ENCODE data around the gene LDHD.

The LDHD gene

GRCh38 chr16:75088216-75088615, 28.4 kb downstream of the LDHD start:
- H3K9me3 Mint-ChIP-seq: no peaks in the 10 kb centered on the region

GRCh38 chr16:75087375-75087979, 29.1 kb downstream of the LDHD start:
- Mint-ChIP-seq H3K9me3 (no peaks in the 10 kb centered on the region), H3K36me3 (ENCODE audit: low read depth) (peaks cover 10% of the 10 kb centered on the region), H3K4me3 (peak overlapping the region in 1 of 3 experiments; percentile 39), H3K27me3 (ENCODE audit: low read depth) (no peaks in the 10 kb centered on the region), H3K4me1 (peaks cover 83% of the 10 kb centered on the region), H3K27ac (peak overlapping the region; percentile 38 to 80 (median 49))
- TF ChIP-seq CTCF (IDR thresholded peaks at IDR 0.05; ENCODE audit: unreplicated experiment in 3 of 3): no peak

More at GRCh38 chr16:75088216-75088615, 28.4 kb downstream of the LDHD start:
- H3K27me3 Mint-ChIP-seq (ENCODE audit: low read depth): no peaks in the 10 kb centered on the region
- TF ChIP-seq CTCF (IDR thresholded peaks at IDR 0.05; ENCODE audit: unreplicated experiment in 3 of 3): no peak
- H3K4me3 Mint-ChIP-seq: peak overlapping the region in 1 of 3 experiments; percentile 11
- H3K27ac Mint-ChIP-seq: peak overlapping the region; percentile 38 to 80 (median 49)
- peaks cover 10% of the 10 kb centered on the region for H3K36me3 Mint-ChIP-seq (ENCODE audit: low read depth)
- peaks cover 81% of the 10 kb centered on the region for H3K4me1 Mint-ChIP-seq

- Mint-ChIP-seq H3K27ac (peak overlapping the region; percentile 38 to 80 (median 49)), H3K36me3 (ENCODE audit: low read depth) (peaks cover 10% of the 10 kb centered on the region), H3K4me3 (peak overlapping the region in 1 of 3 experiments; percentile 39), H3K4me1 (peaks cover 76% of the 10 kb centered on the region), H3K27me3 (ENCODE audit: low read depth) (no peaks in the 10 kb centered on the region), H3K9me3 (no peaks in the 10 kb centered on the region)
- no peak for TF ChIP-seq CTCF (IDR thresholded peaks at IDR 0.05; ENCODE audit: unreplicated experiment in 3 of 3)
Measured at GRCh38 chr16:75086688-75087374, 29.7 kb downstream of the LDHD start.

- Mint-ChIP-seq H3K4me1 (peaks cover 76% of the 10 kb centered on the region), H3K27me3 (ENCODE audit: low read depth) (no peaks in the 10 kb centered on the region), H3K9me3 (no peaks in the 10 kb centered on the region), H3K4me3 (no peak overlapping the region), H3K36me3 (ENCODE audit: low read depth) (peaks cover 10% of the 10 kb centered on the region), H3K27ac (peak overlapping the region in 2 of 3 experiments; percentile 30 to 80)
- no peak for TF ChIP-seq CTCF (IDR thresholded peaks at IDR 0.05; ENCODE audit: unreplicated experiment in 3 of 3)
Measured at GRCh38 chr16:75086281-75086680, 30.3 kb downstream of the LDHD start.

GRCh38 chr16:75085556-75085955, 31.0 kb downstream of the LDHD start:
- H3K27me3 Mint-ChIP-seq (ENCODE audit: low read depth): no peaks in the 10 kb centered on the region
- no peaks in the 10 kb centered on the region for H3K9me3 Mint-ChIP-seq
- no peak for TF ChIP-seq CTCF (IDR thresholded peaks at IDR 0.05; ENCODE audit: unreplicated experiment in 3 of 3)
- peaks cover 78% of the 10 kb centered on the region for H3K4me1 Mint-ChIP-seq
- peak overlapping the region; percentile 29 to 46 (median 34) for H3K27ac Mint-ChIP-seq
- peaks cover 10% of the 10 kb centered on the region for H3K36me3 Mint-ChIP-seq (ENCODE audit: low read depth)
- H3K4me3 Mint-ChIP-seq: no peak overlapping the region
